ENCODE results near the gene FAM89B. TPM values are rescaled to one million over a fixed set of nuclear protein-coding genes. Genes with fewer than 3 reads are reported as not detected.

Gene FAM89B
- total and polyA plus RNA-seq, 8 donors = 22.7 to 49.1 (median 32.7) TPM

DNA sequence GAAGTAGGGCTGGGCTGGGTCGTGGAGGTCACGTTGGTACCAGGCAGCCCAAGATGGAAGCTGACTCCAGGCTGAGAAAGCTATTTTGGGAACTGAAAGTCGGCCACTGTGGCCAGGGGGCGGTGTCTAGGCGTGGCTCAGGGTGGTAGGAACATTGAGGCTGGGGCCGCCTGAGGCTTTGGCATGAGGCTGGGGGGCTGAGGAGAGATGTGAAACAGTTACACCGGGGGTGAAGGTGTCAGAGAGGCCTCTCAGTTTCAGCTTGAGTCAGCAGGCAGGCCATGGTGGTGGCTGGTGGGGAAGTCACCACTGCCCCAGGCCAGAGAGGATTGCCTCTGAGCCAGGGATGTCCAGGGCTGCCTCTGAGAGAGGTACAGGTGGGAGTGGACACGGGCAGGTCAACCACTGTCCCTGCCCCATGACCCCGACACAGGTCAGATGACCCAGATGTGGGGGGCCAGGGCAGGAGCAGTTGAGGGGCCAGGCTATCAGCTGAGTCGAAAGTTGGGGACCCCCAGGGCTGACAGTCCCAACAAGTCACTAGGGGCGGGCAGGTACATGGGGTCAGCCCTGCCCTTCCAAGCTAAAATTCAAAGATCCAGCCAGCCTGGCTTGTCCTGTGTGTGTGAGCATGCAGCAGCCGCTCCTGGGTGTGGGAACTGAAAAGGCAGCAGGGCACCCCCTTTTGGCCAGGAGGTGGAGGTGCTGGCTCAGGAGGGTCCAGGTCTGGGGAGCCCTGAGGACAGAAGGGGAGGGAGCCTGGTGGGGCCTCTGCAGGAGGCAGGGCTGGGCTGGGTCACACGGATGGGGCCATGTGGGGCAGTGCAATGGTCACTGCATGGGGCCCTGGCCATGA, 16.1 kb downstream of the FAM89B start:
- 51 to 63% methylated on average over 13 of the region's 13 CpGs for WGBS, 2 donors
- H3K4me1 ChIP-seq = no peaks in the 10 kb centered on the region
- H3K9me3 ChIP-seq = no peaks in the 10 kb centered on the region
- no peak overlapping the region for H3K4me3 ChIP-seq
- ATAC-seq = peak; percentile 35 to 74 (median 69)
- TF ChIP-seq CTCF (IDR thresholded peaks at IDR 0.05) = peak in 3 of 4 donors; percentile 14 to 50 (median 50)
- no peak for FAIRE-seq
- H3K36me3 ChIP-seq = no peaks in the 10 kb centered on the region
- DNase-seq = peak in 4 of 6 donors; percentile 64 to 82 (median 70)
- intact Hi-C loops (cut with DNase I) = loop anchor here in 1 of 3 donors (10.0 kb wide), 1 partner anchor 54 kb away; no protein-coding TSS in a partner anchor
- H3K27ac ChIP-seq = no peak overlapping the region
- H3K27me3 ChIP-seq = no peaks in the 10 kb centered on the region

DNA sequence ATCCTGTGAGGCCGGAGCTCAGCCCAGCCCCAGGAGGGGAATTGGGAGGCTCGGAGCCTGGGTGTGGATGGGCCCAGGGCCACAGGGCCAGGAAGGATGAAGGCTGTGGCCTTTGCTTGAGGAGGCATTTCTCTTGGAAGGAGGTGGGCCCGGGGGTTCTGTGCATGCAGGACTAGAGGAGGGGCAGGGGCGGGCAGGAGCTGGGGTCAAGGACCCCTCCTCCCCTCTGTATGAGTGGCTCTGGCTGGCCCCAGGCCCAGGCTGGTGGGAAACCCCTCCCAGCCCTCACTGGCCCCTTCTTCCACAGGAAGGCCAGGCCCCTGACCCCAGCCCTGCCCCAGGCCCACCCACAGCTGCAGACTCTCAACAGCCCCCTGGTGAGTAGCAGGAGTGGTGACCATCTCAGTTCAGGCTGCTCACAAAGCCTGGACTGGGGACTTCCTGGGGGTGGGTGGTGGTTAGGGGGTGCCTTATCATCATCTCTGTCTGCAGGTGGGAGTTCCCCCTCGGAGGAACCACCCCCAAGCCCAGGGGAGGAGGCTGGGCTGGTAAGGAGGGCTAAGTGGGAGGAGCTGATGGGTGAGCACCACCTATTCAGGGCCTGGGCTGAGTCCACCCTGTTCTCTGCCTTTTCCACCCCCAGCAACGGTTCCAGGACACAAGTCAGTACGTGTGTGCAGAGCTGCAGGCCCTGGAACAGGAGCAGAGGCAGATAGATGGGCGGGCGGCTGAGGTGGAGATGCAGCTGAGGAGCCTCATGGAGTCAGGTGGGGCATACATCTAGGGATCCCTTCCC, 17.3 kb downstream of the FAM89B start:
- Histone ChIP-seq H3K36me3 (no peaks in the 10 kb centered on the region), H3K4me1 (no peaks in the 10 kb centered on the region), H3K9me3 (no peaks in the 10 kb centered on the region), H3K27me3 (no peaks in the 10 kb centered on the region), H3K27ac (no peak overlapping the region), H3K4me3 (no peak overlapping the region)
- no peak for ATAC-seq
- peak in 2 of 6 donors; percentile 34 to 73 for DNase-seq
- intact Hi-C loops (cut with DNase I) = loop anchor here in 1 of 3 donors (10.0 kb wide), 1 partner anchor 55 kb away; no protein-coding TSS in a partner anchor
- TF ChIP-seq CTCF (IDR thresholded peaks at IDR 0.05) = no peak
- FAIRE-seq = no peak
- 84 to 85% methylated on average over 9 of the region's 9 CpGs for WGBS, 2 donors

DNA sequence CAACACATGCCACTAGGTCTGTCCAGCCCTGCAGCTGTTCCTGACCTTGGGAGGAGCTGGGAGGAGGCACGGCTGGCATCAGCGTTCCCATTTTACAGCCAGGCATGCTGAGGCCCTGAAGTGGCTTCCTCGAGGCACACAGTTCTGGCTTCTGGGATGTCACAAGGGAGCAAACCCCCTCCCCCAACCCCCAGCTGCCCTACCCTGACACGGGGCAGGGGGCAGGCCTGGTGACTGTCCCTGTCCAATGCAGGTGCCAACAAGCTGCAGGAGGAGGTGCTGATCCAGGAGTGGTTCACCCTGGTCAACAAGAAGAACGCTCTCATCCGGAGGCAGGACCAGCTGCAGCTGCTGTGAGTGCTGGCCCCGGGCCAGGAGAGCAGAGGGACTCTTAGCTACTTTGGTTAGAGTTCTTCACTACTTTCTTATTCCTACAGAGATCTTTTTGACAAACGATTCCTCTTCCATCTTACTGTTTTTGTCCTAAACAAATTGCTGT, 18.0 kb downstream of the FAM89B start:
- H3K36me3 ChIP-seq = no peaks in the 10 kb centered on the region
- intact Hi-C loops (cut with DNase I) = no loop called here
- no peaks in the 10 kb centered on the region for H3K27me3 ChIP-seq
- H3K9me3 ChIP-seq = no peaks in the 10 kb centered on the region
- no peaks in the 10 kb centered on the region for H3K4me1 ChIP-seq
- DNase-seq = peak in 2 of 6 donors; percentile 41 to 62
- ATAC-seq = no peak
- 45 to 57% methylated on average over 8 of the region's 8 CpGs for WGBS, 2 donors
- FAIRE-seq = no peak
- no peak overlapping the region for H3K4me3 ChIP-seq
- H3K27ac ChIP-seq = no peak overlapping the region
- no peak for TF ChIP-seq CTCF (IDR thresholded peaks at IDR 0.05)

- intact Hi-C loops (cut with DNase I) = no loop called here
- FAIRE-seq = no peak
- peak in 2 of 4 donors; percentile 8 to 17 for TF ChIP-seq CTCF (IDR thresholded peaks at IDR 0.05)
- Histone ChIP-seq H3K4me3 (peak overlapping the region in 2 of 4 donors; percentile 31 to 36), H3K9me3 (no peaks in the 10 kb centered on the region), H3K4me1 (no peaks in the 10 kb centered on the region), H3K27me3 (no peaks in the 10 kb centered on the region), H3K27ac (peak overlapping the region in 1 of 4 donors; percentile 33), H3K36me3 (no peaks in the 10 kb centered on the region)
- peak; percentile 36 to 76 (median 72) for ATAC-seq
- peak in 4 of 6 donors; percentile 44 to 81 (median 70) for DNase-seq
- WGBS, 2 donors = 18 to 20% methylated on average over 84 to 106 of the region's 106 CpGs
These were observed 19.9 kb downstream of the FAM89B start for GRCh38 chr11:65591939-65592857.

All from pancreas (tissue), 10 donors.